H9 (cell line): Measurements from ENCODE around the gene MMD2. TPM values are rescaled to one million over a fixed set of nuclear protein-coding genes. Genes with fewer than 3 reads are reported as not detected.

ENCODE experiments used
- DNase-seq: peaks from one replicate; pipeline ENCODE4 v3.0.0-alpha.2; 2017
- H2AFZ ChIP-seq: one replicate; pipeline ENCODE4 v1.6.1; 2013; ENCODE audit warnings: mild to moderate bottlenecking, low read length, control low read depth, moderate library complexity
- H2AK5ac ChIP-seq: 2 replicates; pipeline ENCODE4 v1.6.1; 2013; ENCODE audit warnings: low read length, control low read depth, mixed read lengths; ENCODE audit not compliant: insufficient read length
- H2BK120ac ChIP-seq: one replicate; pipeline ENCODE4 v1.6.1; 2013; ENCODE audit warnings: low read depth, mild to moderate bottlenecking, low read length, control low read depth, inconsistent platforms; ENCODE audit not compliant: poor library complexity, severe bottlenecking
- H2BK12ac ChIP-seq: 2 replicates; pipeline ENCODE4 v1.6.1; 2013; ENCODE audit warnings: low read length, control low read depth, mixed read lengths, low read depth; ENCODE audit not compliant: insufficient read length
- H2BK15ac ChIP-seq: 2 replicates; pipeline ENCODE4 v1.6.1; 2013; ENCODE audit warnings: low read depth, low read length, control low read depth
- H2BK20ac ChIP-seq: one replicate; pipeline ENCODE4 v1.6.1; 2013; ENCODE audit warnings: low read depth, mild to moderate bottlenecking, low read length, control low read depth, inconsistent platforms; ENCODE audit not compliant: poor library complexity, severe bottlenecking
- H2BK5ac ChIP-seq: 2 replicates; pipeline ENCODE4 v1.6.1; 2013; ENCODE audit warnings: low read length, control low read depth, mixed read lengths; ENCODE audit not compliant: insufficient read length
- H3K14ac ChIP-seq: 2 replicates; pipeline ENCODE4 v1.6.1; 2013; ENCODE audit warnings: low read length, control low read depth; ENCODE audit not compliant: insufficient read depth
- H3K18ac ChIP-seq: 2 replicates; pipeline ENCODE4 v1.6.1; 2013; ENCODE audit warnings: low read depth, mild to moderate bottlenecking, mixed read lengths, low read length, control low read depth; ENCODE audit not compliant: insufficient read length
- H3K23ac ChIP-seq: 2 replicates; pipeline ENCODE4 v1.6.1; 2013; ENCODE audit warnings: low read length, control low read depth, mixed read lengths, low read depth; ENCODE audit not compliant: insufficient read length
- H3K23me2 ChIP-seq: 2 replicates; pipeline ENCODE4 v1.6.1; 2013; ENCODE audit warnings: low read depth, mild to moderate bottlenecking, mixed read lengths, low read length, control low read depth; ENCODE audit not compliant: insufficient read length, poor library complexity, severe bottlenecking
- H3K27ac ChIP-seq: 2 replicates; pipeline ENCODE4 v1.5.1; 2013; ENCODE audit warnings: low read length, control low read depth, mixed read lengths, low read depth; ENCODE audit not compliant: insufficient read length
- H3K27me3 ChIP-seq: 2 replicates; pipeline ENCODE4 v1.6.1; 2013; ENCODE audit warnings: low read length, control low read depth, inconsistent platforms; ENCODE audit not compliant: insufficient read depth
- H3K4ac ChIP-seq: 2 replicates; pipeline ENCODE4 v1.6.1; 2013; ENCODE audit warnings: low read depth, mild to moderate bottlenecking, control low read depth, inconsistent platforms, low read length, moderate library complexity
- H3K4me1 ChIP-seq: 2 replicates; pipeline ENCODE4 v1.6.1; 2013; ENCODE audit warnings: low read length, control low read depth, inconsistent platforms; ENCODE audit not compliant: insufficient read depth
- H3K4me2 ChIP-seq: 2 replicates; pipeline ENCODE4 v1.6.1; 2013; ENCODE audit warnings: low read length, control low read depth, mixed read lengths; ENCODE audit not compliant: insufficient read length, insufficient read depth
- H3K56ac ChIP-seq: 2 replicates; pipeline ENCODE4 v1.6.1; 2013; ENCODE audit warnings: low read depth, mild to moderate bottlenecking, mixed read lengths, low read length, control low read depth; ENCODE audit not compliant: insufficient read length
- H3K79me1 ChIP-seq: 2 replicates; pipeline ENCODE4 v1.6.1; 2013; ENCODE audit warnings: low read depth, mild to moderate bottlenecking, moderate library complexity, low read length, control low read depth, inconsistent platforms; ENCODE audit not compliant: insufficient read depth, poor library complexity, severe bottlenecking
- H3K79me2 ChIP-seq: 2 replicates; pipeline ENCODE4 v1.6.1; 2013; ENCODE audit warnings: low read length, control low read depth, inconsistent platforms; ENCODE audit not compliant: insufficient read depth
- H3K9ac ChIP-seq: 2 replicates; pipeline ENCODE4 v1.6.1; 2013; ENCODE audit warnings: low read length, control low read depth, mixed read lengths; ENCODE audit not compliant: insufficient read length; ENCODE audit errors: extremely low read depth
- H3K9me3 ChIP-seq: one replicate; pipeline ENCODE4 v1.6.1; 2013; ENCODE audit warnings: low read depth, low read length, inconsistent platforms; ENCODE audit not compliant: control insufficient read depth
- H3T11ph ChIP-seq: one replicate; pipeline ENCODE4 v1.6.1; 2013; ENCODE audit warnings: mild to moderate bottlenecking, low read length, control low read depth, inconsistent platforms
- H4K20me1 ChIP-seq: one replicate; pipeline ENCODE4 v1.6.1; 2013; ENCODE audit not compliant: control insufficient read depth, insufficient read length, insufficient read depth
- H4K5ac ChIP-seq: 2 replicates; pipeline ENCODE4 v1.6.1; 2013; ENCODE audit warnings: low read depth, mild to moderate bottlenecking, mixed read lengths, low read length, control low read depth; ENCODE audit not compliant: insufficient read length
- H4K8ac ChIP-seq: replicated peaks from 2 replicates; pipeline ENCODE4 v1.6.1; 2013; ENCODE audit warnings: low read length, control low read depth, mixed read lengths, low read depth; ENCODE audit not compliant: insufficient read length
- H4K91ac ChIP-seq: 2 replicates; pipeline ENCODE4 v1.6.1; 2013; ENCODE audit warnings: low read depth, mild to moderate bottlenecking, moderate library complexity, mixed read lengths, low read length, control low read depth; ENCODE audit not compliant: insufficient read length
- H3K27ac Mint-ChIP-seq, 3 experiments: 2 replicates in 2 of 3; 3 replicates in 1 of 3; pipeline ENCODE4 v1.8.0; 2020 to 2021; ENCODE audit warnings: mixed read lengths in 3 of 3, mild to moderate bottlenecking in 1 of 3, moderate library complexity in 1 of 3
- H3K27me3 Mint-ChIP-seq: 2 replicates; pipeline ENCODE4 v1.8.0; 2021; ENCODE audit warnings: low read depth, mild to moderate bottlenecking, moderate library complexity, mixed read lengths
- H3K36me3 Mint-ChIP-seq, 3 experiments: 2 replicates in 2 of 3; 3 replicates in 1 of 3; pipeline ENCODE4 v1.8.0; 2020 to 2021; ENCODE audit warnings: low read depth in 3 of 3, mixed read lengths in 3 of 3; ENCODE audit not compliant: insufficient read depth in 1 of 3
- H3K4me1 Mint-ChIP-seq, 2 experiments: 2 replicates each; pipeline ENCODE4 v1.8.0; 2020; ENCODE audit warnings: mixed read lengths in 2 of 2
- H3K4me3 Mint-ChIP-seq, 2 experiments: 2 replicates in 1 of 2; 3 replicates in 1 of 2; pipeline ENCODE4 v1.8.0; 2020 to 2021; ENCODE audit warnings: mild to moderate bottlenecking in 2 of 2, mixed read lengths in 2 of 2, moderate library complexity in 1 of 2
- H3K9me3 Mint-ChIP-seq, 2 experiments: 2 replicates in 1 of 2; 3 replicates in 1 of 2; pipeline ENCODE4 v1.8.0; 2020; ENCODE audit warnings: mild to moderate bottlenecking in 2 of 2, mixed read lengths in 2 of 2, moderate library complexity in 1 of 2
- WGBS: extraction: QIAGEN DNeasy Blood & Tissue Kit; methylation state at CpG from one replicate; pipeline ENCODE4 v1.1.7; 2013; ENCODE audit warnings: missing lambda C conversion rate, low lambda C conversion rate, mixed read lengths; ENCODE audit not compliant: insufficient read length; ENCODE audit errors: extremely low coverage; 5-methylcytosine and 5-hydroxymethylcytosine counted together
- total RNA-seq: library from RNA; stranded (reverse); gene quantifications from 2 replicates; pipeline ENCODE4 v1.2.1, GENCODE V29; 2021
- TF ChIP-seq, protein P1 (sequence below): fragments of 200-600 bp; sonication (generic); conservative IDR thresholded peaks from 3 replicates; pipeline ENCODE4 v1.8.0; 2021; ENCODE audit warnings: antibody characterized with exemption, mild to moderate bottlenecking

Gene MMD2
- total RNA-seq, 1 experiment from 2014 or later, result 0.20 TPM

DNA sequence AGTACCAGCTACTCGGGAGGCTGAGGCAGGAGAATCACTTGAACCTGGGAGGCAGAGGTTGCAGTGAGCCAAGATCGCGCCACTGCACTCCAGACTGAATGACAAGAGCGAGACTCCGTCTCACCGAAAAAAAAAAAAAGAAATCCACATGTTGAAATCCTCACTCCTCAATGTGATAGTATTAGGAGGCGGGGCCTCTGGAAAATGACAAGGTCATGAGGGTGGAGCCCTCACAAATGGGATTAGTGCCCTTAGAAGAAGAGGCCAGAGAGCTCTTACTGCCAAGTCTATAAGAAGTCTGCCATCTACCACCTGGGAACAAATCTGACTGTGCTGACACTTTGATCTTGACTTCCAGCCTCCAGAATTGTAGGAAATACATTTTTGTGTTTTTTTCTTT is 10.6 kb downstream of the MMD2 start:
- Histone ChIP-seq H3K4me1 (no peaks in the 10 kb centered on the region), H2BK12ac (no peak overlapping the region), H3K79me2 (no peaks in the 10 kb centered on the region), H3T11ph (no peak overlapping the region), H2BK15ac (no peak overlapping the region), H3K27me3 (no peaks in the 10 kb centered on the region), H2AFZ (no peak overlapping the region), H4K8ac (no peak overlapping the region), H3K14ac (no peak overlapping the region), H3K9me3 (no peaks in the 10 kb centered on the region), H3K4ac (no peak overlapping the region), H3K56ac (no peak overlapping the region), H4K5ac (no peak overlapping the region), H3K9ac (no peak overlapping the region), H3K4me2 (no peak overlapping the region), H4K20me1 (no peaks in the 10 kb centered on the region), H3K79me1 (no peaks in the 10 kb centered on the region), H2BK20ac (no peak overlapping the region), H3K23ac (no peak overlapping the region), H4K91ac (no peak overlapping the region), H3K18ac (no peak overlapping the region), H2BK120ac (no peak overlapping the region), H3K23me2 (no peaks in the 10 kb centered on the region), H2BK5ac (no peak overlapping the region), H3K27ac (no peak overlapping the region), H2AK5ac (no peak overlapping the region)
- no peak for DNase-seq
- TF ChIP-seq, protein P1, sequence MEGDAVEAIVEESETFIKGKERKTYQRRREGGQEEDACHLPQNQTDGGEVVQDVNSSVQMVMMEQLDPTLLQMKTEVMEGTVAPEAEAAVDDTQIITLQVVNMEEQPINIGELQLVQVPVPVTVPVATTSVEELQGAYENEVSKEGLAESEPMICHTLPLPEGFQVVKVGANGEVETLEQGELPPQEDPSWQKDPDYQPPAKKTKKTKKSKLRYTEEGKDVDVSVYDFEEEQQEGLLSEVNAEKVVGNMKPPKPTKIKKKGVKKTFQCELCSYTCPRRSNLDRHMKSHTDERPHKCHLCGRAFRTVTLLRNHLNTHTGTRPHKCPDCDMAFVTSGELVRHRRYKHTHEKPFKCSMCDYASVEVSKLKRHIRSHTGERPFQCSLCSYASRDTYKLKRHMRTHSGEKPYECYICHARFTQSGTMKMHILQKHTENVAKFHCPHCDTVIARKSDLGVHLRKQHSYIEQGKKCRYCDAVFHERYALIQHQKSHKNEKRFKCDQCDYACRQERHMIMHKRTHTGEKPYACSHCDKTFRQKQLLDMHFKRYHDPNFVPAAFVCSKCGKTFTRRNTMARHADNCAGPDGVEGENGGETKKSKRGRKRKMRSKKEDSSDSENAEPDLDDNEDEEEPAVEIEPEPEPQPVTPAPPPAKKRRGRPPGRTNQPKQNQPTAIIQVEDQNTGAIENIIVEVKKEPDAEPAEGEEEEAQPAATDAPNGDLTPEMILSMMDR, result no peak
- WGBS, result no CpG with 5 or more reads among the region's 7 CpGs
- Mint-ChIP-seq H3K4me3 (no peak overlapping the region), H3K27ac (no peak overlapping the region), H3K36me3 (no peaks in the 10 kb centered on the region; a peak in 1 of 7 replicates), H3K9me3 (peaks cover 3 to 6% of the 10 kb centered on the region in 2 experiments; a peak in 3 of 5 replicates), H3K27me3 (peaks cover 62% of the 10 kb centered on the region), H3K4me1 (peaks cover 0 to 8% of the 10 kb centered on the region in 2 experiments; a peak in 2 of 4 replicates)
